Adipocyte (in vitro differentiated cells): Measurements from ENCODE around the gene RAB38.

Experiments
- DNase-seq: peaks from one replicate; pipeline ENCODE4 v3.0.0-alpha.2; 2015; ENCODE audit warnings: low read depth
- H3K27me3 ChIP-seq: replicated peaks from 2 replicates; pipeline ENCODE4 v1.7.0; 2013; ENCODE audit warnings: mild to moderate bottlenecking, low read length, moderate library complexity; ENCODE audit not compliant: control insufficient read depth, insufficient read depth
- H3K36me3 ChIP-seq: 2 replicates; pipeline ENCODE4 v1.7.0; 2013; ENCODE audit warnings: low read length, mild to moderate bottlenecking, moderate library complexity; ENCODE audit not compliant: control insufficient read depth, insufficient read depth, severe bottlenecking
- H3K4me1 ChIP-seq: 2 replicates; pipeline ENCODE4 v1.7.0; 2013; ENCODE audit warnings: mild to moderate bottlenecking, low read length, moderate library complexity; ENCODE audit not compliant: control insufficient read depth, insufficient read depth
- H3K4me3 ChIP-seq: 2 replicates; pipeline ENCODE4 v1.7.0; 2013; ENCODE audit warnings: mild to moderate bottlenecking, low read length, moderate library complexity
- H3K9ac ChIP-seq: 2 replicates; pipeline ENCODE4 v1.7.0; 2013; ENCODE audit warnings: mild to moderate bottlenecking, low read length, moderate library complexity
- H3K9me3 ChIP-seq: 2 replicates; pipeline ENCODE4 v1.7.0; 2013; ENCODE audit warnings: mild to moderate bottlenecking, low read length, moderate library complexity; ENCODE audit not compliant: control insufficient read depth

Gene RAB38

DNA sequence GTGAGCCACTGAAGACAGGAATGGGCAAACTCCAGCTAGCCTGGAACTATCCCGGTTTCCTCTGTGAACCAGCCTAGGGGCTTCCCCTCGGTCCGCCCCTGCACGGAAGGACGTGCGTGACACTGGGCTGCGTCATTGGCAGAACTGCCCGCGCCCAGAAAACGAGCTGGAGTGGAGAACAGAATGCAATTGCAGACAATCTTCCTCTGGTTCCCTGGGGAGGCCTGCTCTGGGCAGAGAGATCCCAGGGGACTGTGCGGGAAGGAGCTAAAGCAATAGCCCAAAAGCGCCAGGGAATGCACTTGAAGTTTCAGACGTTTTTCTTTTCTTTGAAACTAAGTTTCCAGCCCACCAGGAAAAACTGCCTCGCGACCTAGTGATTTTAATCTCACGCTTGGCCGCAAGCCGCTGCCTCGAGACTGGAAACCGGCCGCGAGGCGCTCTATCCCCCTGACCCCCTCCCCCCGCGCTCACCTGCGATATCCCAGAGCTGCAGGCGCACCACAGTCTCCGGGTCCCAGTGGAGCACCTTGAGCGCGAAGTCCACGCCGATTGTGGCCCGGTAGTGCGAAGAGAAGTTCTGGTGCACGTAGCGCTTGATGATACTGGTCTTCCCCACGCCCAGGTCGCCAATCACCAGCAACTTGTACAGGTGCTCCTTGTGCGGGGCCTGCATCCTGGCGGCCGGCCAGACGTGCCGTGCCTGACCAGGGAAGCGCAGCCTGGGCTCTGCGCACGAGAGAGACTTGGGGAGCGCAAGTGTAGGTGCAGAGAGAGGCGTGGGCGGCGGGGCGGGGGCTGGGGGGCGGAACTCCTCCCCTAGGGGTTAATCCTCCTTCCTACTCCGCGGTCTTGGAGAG, at the start of gene RAB38:
Gene RAB38 (minus strand): TSS at position 735 of the 860 bp plus-strand sequence. CDS start 59 bp downstream, at position 676.
- H3K36me3 ChIP-seq = no peaks in the 10 kb centered on the region
- peaks cover 46% of the 10 kb centered on the region for H3K4me1 ChIP-seq
- no peaks in the 10 kb centered on the region for H3K27me3 ChIP-seq
- H3K9me3 ChIP-seq = no peaks in the 10 kb centered on the region
- DNase-seq = peak; percentile 88
- peak within 1 kb of the TSS; percentile 65 for H3K4me3 ChIP-seq
- H3K9ac ChIP-seq = peak within 1 kb of the TSS; percentile 25

DNA sequence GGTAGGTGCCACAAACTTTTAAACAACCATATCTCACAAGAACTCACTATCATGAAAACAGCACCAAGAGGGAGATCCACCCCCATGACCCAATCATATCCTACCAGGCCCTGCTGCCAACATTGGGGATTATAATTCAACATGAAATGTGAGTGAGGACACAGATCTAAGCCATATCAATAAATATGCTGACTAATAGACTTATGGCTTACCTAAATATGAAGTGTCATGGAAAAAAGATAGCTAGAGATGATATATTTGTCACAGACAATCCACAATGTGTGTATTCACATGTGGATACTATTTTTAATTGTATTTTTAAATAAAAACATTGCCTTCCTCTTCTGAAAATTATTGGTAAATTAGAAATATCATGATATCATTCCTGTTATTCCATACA, 38.2 kb upstream of the RAB38 start:
- no peak for DNase-seq

DNA sequence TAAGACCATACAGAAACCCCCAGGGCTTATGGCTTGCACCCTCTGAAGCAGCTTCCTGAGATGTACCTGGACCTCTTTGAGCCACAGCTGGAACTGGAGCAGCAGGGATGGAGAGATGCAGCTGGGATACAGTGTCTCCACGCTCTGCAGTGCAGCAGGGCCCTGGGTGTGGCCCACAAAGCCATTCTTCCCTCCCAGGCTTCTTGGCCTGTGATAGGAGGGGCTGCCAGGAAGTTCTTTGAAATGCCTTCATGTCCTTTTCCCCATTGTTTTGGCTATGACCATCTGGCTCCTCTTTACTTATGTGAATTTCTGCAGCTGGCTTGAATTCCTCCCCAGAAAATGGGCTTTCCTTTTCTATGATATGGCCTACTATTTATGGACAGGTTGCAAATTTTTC, 37.1 kb upstream of the RAB38 start:
- H3K36me3 ChIP-seq = no peaks in the 10 kb centered on the region
- no peaks in the 10 kb centered on the region for H3K27me3 ChIP-seq
- H3K4me1 ChIP-seq = no peaks in the 10 kb centered on the region

More for the DNA sequence above, 38.2 kb upstream of the RAB38 start:
- Histone ChIP-seq H3K36me3 (no peaks in the 10 kb centered on the region), H3K9me3 (no peaks in the 10 kb centered on the region), H3K27me3 (no peaks in the 10 kb centered on the region), H3K4me3 (no peak overlapping the region), H3K4me1 (no peaks in the 10 kb centered on the region), H3K9ac (no peak overlapping the region)

DNA sequence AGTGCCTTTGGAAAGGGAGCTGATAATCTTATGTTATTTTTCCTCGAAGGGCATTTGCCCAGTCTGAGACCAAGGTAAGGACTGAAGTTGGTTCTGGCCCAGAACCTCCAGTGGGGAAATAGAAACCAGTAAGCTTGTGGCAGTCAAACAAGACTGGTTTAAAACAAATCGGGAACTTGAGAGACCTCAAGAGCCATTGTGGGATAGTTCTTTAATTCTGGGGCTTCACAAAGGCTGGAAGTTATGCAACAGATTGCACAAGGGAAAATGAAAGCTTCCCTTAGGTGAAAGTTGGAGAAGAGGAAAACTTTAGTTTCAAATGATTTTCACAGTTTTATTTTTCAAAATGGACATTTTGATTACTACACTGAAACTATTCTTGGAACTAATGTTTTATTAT, 33.5 kb upstream of the RAB38 start:
- Histone ChIP-seq H3K9ac (no peak overlapping the region), H3K4me1 (no peaks in the 10 kb centered on the region), H3K9me3 (no peaks in the 10 kb centered on the region), H3K4me3 (no peak overlapping the region), H3K36me3 (no peaks in the 10 kb centered on the region), H3K27me3 (no peaks in the 10 kb centered on the region)
- peak; percentile 7 for DNase-seq

More for the DNA sequence above, 37.1 kb upstream of the RAB38 start:
- no peak overlapping the region for H3K9ac ChIP-seq
- H3K9me3 ChIP-seq = no peaks in the 10 kb centered on the region
- no peak for DNase-seq
- no peak overlapping the region for H3K4me3 ChIP-seq

DNA sequence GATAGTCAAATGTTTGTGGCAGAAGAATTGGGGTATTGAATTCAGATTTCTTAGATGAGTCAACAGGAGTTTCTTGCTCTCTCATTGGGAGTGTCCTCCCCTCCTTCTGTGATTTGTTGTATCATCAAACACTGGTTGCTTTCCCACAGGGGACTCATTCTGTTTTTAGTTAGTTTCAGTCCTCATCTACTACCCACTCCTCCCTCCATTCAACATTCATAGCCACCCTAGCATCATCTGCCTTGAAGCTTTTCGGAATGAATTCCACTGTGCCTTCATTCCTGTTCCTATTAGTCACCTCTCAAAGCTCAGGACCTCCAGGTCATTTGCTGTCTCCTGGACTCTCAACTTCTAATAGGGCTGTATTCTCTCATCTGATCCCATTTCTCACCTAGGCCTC, 31.5 kb upstream of the RAB38 start:
- H3K9me3 ChIP-seq = no peaks in the 10 kb centered on the region
- H3K36me3 ChIP-seq = no peaks in the 10 kb centered on the region
- no peaks in the 10 kb centered on the region for H3K27me3 ChIP-seq
- no peak overlapping the region for H3K9ac ChIP-seq
- H3K4me1 ChIP-seq = no peaks in the 10 kb centered on the region
- DNase-seq = peak; percentile 3
- H3K4me3 ChIP-seq = no peak overlapping the region

DNA sequence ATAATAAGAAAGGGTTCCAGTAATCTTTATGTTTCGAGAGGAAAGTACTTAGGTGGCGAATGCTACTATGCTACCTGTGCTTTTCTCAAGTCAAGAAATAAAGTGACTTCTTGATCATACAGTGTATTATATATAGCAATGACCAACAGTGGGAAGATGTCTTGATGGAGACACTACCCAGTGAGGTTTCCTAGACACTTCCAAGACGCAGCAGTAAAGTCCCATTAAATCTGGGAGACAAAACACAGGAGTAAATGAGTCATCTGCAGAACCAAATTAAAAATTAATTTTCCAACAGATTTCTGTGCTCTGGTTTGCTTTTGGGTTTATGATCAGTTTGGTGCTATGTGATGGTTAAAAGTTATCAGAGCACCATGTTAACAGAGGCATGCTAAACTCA, 29.1 kb upstream of the RAB38 start:
- Histone ChIP-seq H3K9ac (no peak overlapping the region), H3K27me3 (no peaks in the 10 kb centered on the region), H3K36me3 (no peaks in the 10 kb centered on the region), H3K9me3 (no peaks in the 10 kb centered on the region), H3K4me3 (no peak overlapping the region), H3K4me1 (no peaks in the 10 kb centered on the region)
- no peak for DNase-seq

DNA sequence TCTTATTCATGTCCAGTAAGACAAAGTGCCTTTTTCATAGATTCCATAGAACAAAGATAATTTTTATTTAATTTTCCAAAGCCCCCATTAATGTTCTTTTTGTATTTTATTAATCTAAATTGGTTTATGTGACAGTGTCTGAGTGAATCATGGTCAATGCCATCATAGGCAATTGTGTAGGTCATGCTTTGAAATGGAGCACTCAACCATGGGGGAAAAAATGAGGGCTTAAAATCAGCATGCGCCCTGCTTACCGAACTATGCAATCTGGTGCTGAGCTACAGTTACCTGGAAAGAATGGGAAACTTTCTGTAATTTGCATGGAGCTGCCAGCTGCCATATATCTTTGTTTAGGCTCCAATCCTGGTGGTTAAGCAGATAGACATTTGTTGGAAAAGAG, 28.4 kb upstream of the RAB38 start:
- Histone ChIP-seq H3K4me1 (no peaks in the 10 kb centered on the region), H3K9me3 (no peaks in the 10 kb centered on the region), H3K36me3 (no peaks in the 10 kb centered on the region), H3K9ac (no peak overlapping the region), H3K27me3 (no peaks in the 10 kb centered on the region), H3K4me3 (no peak overlapping the region)
- DNase-seq = no peak

DNA sequence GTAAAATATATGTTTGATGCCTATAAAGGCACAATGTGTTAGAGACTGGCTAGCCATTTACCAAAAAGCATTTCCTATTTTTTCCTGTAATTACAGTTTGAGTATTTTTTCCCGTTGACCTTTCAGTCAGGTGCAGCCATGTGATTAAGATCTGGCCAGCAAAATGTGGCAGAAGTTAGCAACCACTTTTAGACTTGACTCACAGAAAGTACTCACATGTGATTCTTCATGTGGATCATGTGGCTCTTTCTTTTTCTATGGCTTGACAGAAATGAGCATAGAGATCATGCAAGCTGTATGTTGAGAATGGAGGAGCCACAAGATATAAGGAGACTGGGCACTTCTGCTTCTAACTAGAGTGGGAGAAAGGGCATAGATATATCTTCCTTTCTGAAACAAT, 27.3 kb upstream of the RAB38 start:
- Histone ChIP-seq H3K4me1 (no peaks in the 10 kb centered on the region), H3K9ac (no peak overlapping the region), H3K36me3 (no peaks in the 10 kb centered on the region), H3K27me3 (no peaks in the 10 kb centered on the region), H3K4me3 (no peak overlapping the region), H3K9me3 (peaks cover 1% of the 10 kb centered on the region)
- DNase-seq = no peak

DNA sequence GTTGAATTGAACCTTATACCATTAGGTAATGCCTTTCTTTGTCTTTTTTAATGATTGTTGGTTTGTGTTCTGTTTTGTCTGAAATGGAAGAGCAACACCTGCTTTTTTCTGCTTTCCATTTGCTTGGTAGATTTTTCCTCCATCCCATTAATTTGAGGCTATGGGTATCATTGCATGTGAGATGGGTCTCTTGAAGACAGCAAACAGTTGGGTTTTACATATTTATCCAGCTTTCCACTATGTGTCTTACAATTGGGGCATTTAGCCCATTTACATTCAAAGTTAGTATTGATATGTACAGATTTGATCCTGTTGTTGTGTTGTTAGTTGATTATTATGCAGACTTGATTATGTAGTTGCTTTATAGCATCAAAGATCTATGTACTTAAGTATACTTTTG, 21.1 kb upstream of the RAB38 start:
- H3K9ac ChIP-seq = no peak overlapping the region
- no peaks in the 10 kb centered on the region for H3K36me3 ChIP-seq
- H3K27me3 ChIP-seq = no peaks in the 10 kb centered on the region
- no peak for DNase-seq
- no peak overlapping the region for H3K4me3 ChIP-seq
- H3K9me3 ChIP-seq = peaks cover 32% of the 10 kb centered on the region
- no peaks in the 10 kb centered on the region for H3K4me1 ChIP-seq

DNA sequence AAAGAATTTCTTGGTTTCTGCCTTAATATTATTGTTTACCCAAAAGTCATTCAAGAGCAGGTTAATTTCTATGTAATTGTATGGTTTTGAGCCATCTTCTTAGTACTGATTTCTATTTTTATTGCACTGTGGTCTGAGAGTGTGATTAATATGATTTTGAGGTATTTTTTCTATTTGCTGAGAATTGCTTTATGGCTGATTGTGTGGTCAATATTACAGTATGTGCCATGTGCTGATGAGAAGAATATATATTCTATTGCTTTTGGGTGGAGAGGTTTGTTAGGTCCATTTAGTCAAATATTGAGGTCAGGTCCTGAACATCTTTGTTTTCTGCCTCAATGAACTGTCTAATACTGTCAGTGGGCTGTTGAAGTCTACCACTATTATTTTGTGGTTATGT, 20.7 kb upstream of the RAB38 start:
- no peak overlapping the region for H3K9ac ChIP-seq
- no peaks in the 10 kb centered on the region for H3K36me3 ChIP-seq
- no peak overlapping the region for H3K4me3 ChIP-seq
- no peaks in the 10 kb centered on the region for H3K27me3 ChIP-seq
- peaks cover 32% of the 10 kb centered on the region for H3K9me3 ChIP-seq
- no peaks in the 10 kb centered on the region for H3K4me1 ChIP-seq
- DNase-seq = no peak

DNA sequence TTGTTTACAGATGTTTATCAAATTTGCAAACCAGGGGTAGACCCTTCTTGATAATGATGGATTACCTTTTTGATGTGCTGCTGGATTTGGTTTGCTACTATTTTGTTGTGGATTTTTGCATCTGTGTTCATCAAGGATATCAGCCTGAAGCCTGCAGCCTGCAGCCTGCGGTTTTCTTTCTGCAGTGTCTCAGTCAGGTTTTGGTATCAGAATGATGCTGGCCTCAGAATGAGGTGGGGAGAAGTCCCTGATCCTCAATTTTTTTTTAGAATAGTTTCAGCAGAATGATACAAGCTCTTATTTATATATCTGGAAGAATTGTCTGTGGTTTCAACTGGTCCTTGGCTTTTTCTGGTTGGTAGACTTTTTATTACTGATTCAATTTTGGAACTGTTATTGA, 19.7 kb upstream of the RAB38 start:
- Histone ChIP-seq H3K9ac (no peak overlapping the region), H3K36me3 (no peaks in the 10 kb centered on the region), H3K27me3 (no peaks in the 10 kb centered on the region), H3K9me3 (peaks cover 32% of the 10 kb centered on the region), H3K4me3 (no peak overlapping the region), H3K4me1 (no peaks in the 10 kb centered on the region)
- DNase-seq = no peak

DNA sequence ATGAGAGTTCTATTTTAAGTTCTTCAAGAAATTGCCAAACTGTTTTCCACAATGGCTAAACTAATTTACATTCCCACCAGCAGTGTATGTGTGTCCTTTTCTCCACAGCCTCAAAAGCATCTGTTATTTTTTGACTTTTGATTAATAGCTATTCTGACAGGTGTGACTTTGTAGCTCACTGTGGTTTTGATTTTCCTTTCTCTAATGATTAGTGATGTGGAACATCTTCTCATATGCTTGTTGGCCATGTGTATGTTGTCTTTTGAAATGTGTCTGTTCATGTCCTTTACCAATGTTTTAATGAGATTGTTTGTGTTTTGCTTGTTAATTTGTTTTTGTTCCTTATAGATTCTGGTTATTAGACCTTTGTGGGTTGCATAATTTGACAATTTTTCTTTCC, 18.0 kb upstream of the RAB38 start:
- Histone ChIP-seq H3K9ac (no peak overlapping the region), H3K4me3 (no peak overlapping the region), H3K4me1 (peaks cover 3% of the 10 kb centered on the region), H3K27me3 (no peaks in the 10 kb centered on the region), H3K36me3 (no peaks in the 10 kb centered on the region), H3K9me3 (peaks cover 32% of the 10 kb centered on the region)
- no peak for DNase-seq
